Measurements from ENCODE around the gene KCNH5. TPM values are rescaled to one million over a fixed set of nuclear protein-coding genes. Genes with fewer than 3 reads are reported as not detected.

The KCNH5 gene
- total RNA-seq, 2 donors from 2014 or later = not detected

DNA sequence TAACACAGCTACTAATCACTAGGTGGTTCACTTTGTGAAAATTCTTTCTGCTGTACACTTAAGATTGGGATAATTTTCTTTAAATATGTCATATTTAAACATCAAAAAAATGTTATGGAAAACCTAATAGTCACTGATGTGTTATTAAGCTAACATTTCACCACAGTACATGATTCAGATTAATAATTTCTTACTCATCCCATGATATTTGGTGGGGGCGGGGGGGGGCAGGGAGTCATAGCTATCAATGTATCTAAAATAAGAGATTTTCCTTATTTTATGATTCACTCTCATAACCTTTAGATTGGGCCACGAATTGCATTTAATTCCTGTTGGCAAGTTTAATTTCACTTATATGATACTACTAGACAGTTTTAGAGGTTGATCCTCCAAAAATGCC, 88.8 kb downstream of the KCNH5 start:
- H3K27ac Mint-ChIP-seq = no peak overlapping the region
- no peak overlapping the region for H3K4me3 Mint-ChIP-seq
- H3K27me3 Mint-ChIP-seq = no peaks in the 10 kb centered on the region
- DNase-seq = no peak
- H3K4me1 Mint-ChIP-seq = no peaks in the 10 kb centered on the region
- no peaks in the 10 kb centered on the region for H3K36me3 Mint-ChIP-seq (ENCODE audit: low read depth)
- ATAC-seq = no peak
- no peaks in the 10 kb centered on the region for H3K9me3 ChIP-seq (ENCODE audit: control insufficient read depth, low read length, poor library complexity, severe bottlenecking)

DNA sequence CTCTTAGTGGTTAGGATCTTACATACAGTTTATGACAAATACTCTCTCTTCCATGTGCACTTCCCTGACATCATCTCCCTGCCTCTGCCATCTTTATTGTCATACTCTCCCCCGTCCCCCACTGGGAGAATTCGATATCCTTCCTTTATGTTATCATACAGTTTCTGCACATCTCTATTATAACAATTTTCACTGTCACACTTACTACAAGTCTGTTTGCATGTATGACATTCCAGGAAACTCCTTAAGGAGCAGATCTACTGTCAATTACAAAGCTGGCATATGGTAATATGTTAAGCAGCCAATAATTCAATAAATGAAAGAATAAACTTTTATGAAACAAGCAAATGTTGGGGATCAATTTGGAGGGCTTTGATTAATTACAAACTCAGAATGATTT, 91.1 kb downstream of the KCNH5 start:
- ATAC-seq (no peak), DNase-seq (no peak)
- Mint-ChIP-seq H3K4me1 (no peaks in the 10 kb centered on the region), H3K27ac (no peak overlapping the region), H3K27me3 (no peaks in the 10 kb centered on the region), H3K4me3 (no peak overlapping the region), H3K36me3 (ENCODE audit: low read depth) (no peaks in the 10 kb centered on the region)
- H3K9me3 ChIP-seq (ENCODE audit: control insufficient read depth, low read length, poor library complexity, severe bottlenecking) = no peaks in the 10 kb centered on the region

DNA sequence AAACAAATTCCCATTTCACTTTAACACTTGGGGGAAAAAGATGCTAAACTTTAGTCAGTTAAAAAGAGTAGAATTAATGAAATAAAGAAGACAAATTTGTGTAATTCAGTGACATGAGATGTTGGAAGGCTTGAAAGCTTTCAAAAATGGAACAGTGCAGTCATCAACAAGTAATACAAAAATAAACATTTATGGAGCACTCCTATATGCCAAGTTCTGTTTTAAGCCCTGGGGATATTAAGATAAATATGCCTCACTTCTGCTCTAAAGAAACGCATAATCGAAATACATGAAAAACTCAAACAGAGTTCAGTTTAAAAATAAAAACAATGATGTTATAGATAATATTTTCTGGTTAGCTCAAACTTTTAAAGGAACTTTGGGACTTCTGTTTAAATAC, 93.0 kb downstream of the KCNH5 start:
- Mint-ChIP-seq H3K27me3 (no peaks in the 10 kb centered on the region), H3K4me3 (no peak overlapping the region), H3K36me3 (ENCODE audit: low read depth) (no peaks in the 10 kb centered on the region), H3K4me1 (no peaks in the 10 kb centered on the region), H3K27ac (no peak overlapping the region)
- DNase-seq (no peak), ATAC-seq (no peak)
- H3K9me3 ChIP-seq (ENCODE audit: control insufficient read depth, low read length, poor library complexity, severe bottlenecking) = no peaks in the 10 kb centered on the region

DNA sequence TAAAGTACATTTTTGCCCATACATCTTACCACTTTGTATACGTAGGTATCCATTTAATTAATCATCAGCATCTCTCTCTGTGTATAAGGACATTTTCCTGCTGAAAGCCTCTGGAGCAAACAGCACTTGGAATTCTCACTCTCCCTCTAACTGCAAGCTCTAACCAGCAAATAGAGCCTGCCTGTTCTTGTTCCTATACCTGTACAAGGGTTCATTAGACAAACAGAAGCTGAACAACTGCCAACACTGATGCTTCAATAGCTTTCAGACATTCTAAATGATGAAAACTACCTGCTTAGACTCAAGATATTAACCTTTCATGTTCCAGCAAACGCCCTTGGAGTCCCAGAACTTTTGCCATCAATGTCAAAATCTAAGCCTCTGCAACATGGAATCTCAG, 98.0 kb downstream of the KCNH5 start:
- ATAC-seq (no peak), DNase-seq (no peak)

DNA sequence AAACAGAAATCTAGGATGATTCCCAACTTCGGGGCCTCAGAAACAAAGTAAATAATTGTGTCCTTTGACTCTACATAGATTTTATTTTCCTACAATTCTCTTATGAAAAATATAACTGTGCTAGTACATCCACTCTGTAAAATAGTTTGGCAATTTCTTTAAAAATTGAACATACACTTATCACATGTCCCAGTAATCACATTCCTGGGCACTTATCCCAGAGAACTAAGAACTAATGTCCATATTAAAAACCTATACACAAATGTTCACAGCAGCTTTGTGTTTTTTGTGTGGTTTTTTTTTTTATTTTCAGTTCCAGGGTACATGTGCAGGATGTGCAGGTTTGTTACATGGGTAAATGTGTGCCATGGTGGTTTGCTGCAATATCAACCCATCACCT, 99.0 kb downstream of the KCNH5 start:
- no peak for ATAC-seq
- H3K27me3 Mint-ChIP-seq = no peaks in the 10 kb centered on the region
- no peaks in the 10 kb centered on the region for H3K4me1 Mint-ChIP-seq

More for the DNA sequence above, 98.0 kb downstream of the KCNH5 start:
- H3K27me3 Mint-ChIP-seq = no peaks in the 10 kb centered on the region
- no peak overlapping the region for H3K4me3 Mint-ChIP-seq
- no peak overlapping the region for H3K27ac Mint-ChIP-seq
- H3K36me3 Mint-ChIP-seq (ENCODE audit: low read depth) = no peaks in the 10 kb centered on the region
- no peaks in the 10 kb centered on the region for H3K4me1 Mint-ChIP-seq
- H3K9me3 ChIP-seq (ENCODE audit: control insufficient read depth, low read length, poor library complexity, severe bottlenecking) = no peaks in the 10 kb centered on the region

GRCh38 chr14:62943202-62943601, 102.1 kb downstream of the KCNH5 start:
- no peaks in the 10 kb centered on the region for H3K36me3 Mint-ChIP-seq (ENCODE audit: low read depth)

More for the DNA sequence above, 99.0 kb downstream of the KCNH5 start:
- Mint-ChIP-seq H3K4me3 (no peak overlapping the region), H3K36me3 (ENCODE audit: low read depth) (no peaks in the 10 kb centered on the region), H3K27ac (no peak overlapping the region)
- H3K9me3 ChIP-seq (ENCODE audit: control insufficient read depth, low read length, poor library complexity, severe bottlenecking) = no peaks in the 10 kb centered on the region
- no peak for DNase-seq

DNA sequence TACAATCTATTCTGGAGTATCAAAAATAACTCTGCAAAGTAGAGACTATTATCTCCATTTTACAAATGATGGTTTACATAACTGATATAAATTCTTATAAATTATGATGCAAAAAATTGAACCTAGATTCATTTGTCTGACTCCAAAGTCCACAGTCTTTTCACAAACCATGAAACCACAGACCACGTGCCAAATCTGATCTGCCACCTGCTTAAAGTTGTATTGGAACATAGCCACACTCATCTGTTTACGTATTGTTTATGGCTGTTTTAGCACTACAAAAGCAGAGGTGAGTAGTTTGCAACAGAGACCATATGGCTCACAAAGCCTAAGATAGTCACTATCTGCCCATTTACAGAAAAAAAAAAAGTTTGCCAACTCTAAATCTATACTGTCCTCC, 105.3 kb downstream of the KCNH5 start:
- H3K27ac Mint-ChIP-seq = no peak overlapping the region
- DNase-seq = no peak
- no peaks in the 10 kb centered on the region for H3K4me1 Mint-ChIP-seq
- H3K4me3 Mint-ChIP-seq = no peak overlapping the region
- H3K9me3 ChIP-seq (ENCODE audit: control insufficient read depth, low read length, poor library complexity, severe bottlenecking) = no peaks in the 10 kb centered on the region
- H3K36me3 Mint-ChIP-seq (ENCODE audit: low read depth) = no peaks in the 10 kb centered on the region
- no peaks in the 10 kb centered on the region for H3K27me3 Mint-ChIP-seq
- no peak for ATAC-seq

More at GRCh38 chr14:62943202-62943601, 102.1 kb downstream of the KCNH5 start:
- Mint-ChIP-seq H3K27me3 (no peaks in the 10 kb centered on the region), H3K4me3 (no peak overlapping the region), H3K4me1 (no peaks in the 10 kb centered on the region), H3K27ac (no peak overlapping the region)
- no peak for ATAC-seq
- DNase-seq = no peak
- H3K9me3 ChIP-seq (ENCODE audit: control insufficient read depth, low read length, poor library complexity, severe bottlenecking) = no peaks in the 10 kb centered on the region

DNA sequence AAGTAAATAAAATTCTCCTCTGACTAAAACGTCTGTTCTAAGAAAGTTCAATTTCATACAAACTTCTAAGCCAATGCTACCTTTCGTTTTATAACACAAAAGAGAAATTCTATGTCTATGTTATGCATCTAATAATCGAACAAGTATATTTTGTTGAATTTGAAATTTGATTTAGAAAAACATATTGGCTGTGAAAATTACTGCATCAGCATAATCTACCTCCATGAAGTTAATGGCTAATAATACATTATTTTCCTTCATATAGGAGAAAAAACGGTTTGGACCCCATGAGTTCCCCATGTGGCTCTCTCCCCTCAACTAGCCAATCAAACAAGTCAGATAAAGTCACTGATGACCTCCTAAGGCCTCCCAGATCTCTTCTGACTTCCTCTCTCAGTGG, 106.5 kb downstream of the KCNH5 start:
- Mint-ChIP-seq H3K4me1 (no peaks in the 10 kb centered on the region), H3K4me3 (no peak overlapping the region), H3K27me3 (no peaks in the 10 kb centered on the region)

DNA sequence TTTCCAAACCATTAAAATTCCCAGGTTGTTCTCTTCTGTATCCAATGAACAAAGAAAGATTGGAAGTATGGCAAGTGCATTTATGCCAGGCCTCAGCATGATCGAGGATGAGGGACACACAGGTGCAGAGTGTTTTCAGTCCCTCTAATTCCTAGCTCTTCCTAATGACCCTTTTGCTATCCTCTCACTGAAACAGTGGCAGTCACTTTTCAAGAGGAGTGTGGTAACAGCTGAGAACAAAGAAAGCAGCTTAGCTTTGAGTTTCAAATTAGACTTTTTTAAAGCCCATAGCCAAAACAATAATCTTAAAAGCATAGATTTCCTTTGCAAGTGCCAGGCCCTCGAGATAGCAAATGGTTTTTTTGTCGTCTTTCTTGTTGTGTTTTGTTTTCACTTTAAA, 110.8 kb downstream of the KCNH5 start:
- no peak overlapping the region for H3K27ac Mint-ChIP-seq
- ATAC-seq = no peak
- H3K27me3 Mint-ChIP-seq = no peaks in the 10 kb centered on the region
- H3K36me3 Mint-ChIP-seq (ENCODE audit: low read depth) = no peaks in the 10 kb centered on the region
- no peak overlapping the region for H3K4me3 Mint-ChIP-seq
- H3K4me1 Mint-ChIP-seq = no peaks in the 10 kb centered on the region
- no peaks in the 10 kb centered on the region for H3K9me3 ChIP-seq (ENCODE audit: control insufficient read depth, low read length, poor library complexity, severe bottlenecking)
- no peak for DNase-seq

More for the DNA sequence above, 106.5 kb downstream of the KCNH5 start:
- Mint-ChIP-seq H3K27ac (no peak overlapping the region), H3K36me3 (ENCODE audit: low read depth) (no peaks in the 10 kb centered on the region)
- no peak for DNase-seq
- H3K9me3 ChIP-seq (ENCODE audit: control insufficient read depth, low read length, poor library complexity, severe bottlenecking) = no peaks in the 10 kb centered on the region
- ATAC-seq = no peak

- Mint-ChIP-seq H3K27me3 (no peaks in the 10 kb centered on the region), H3K4me1 (no peaks in the 10 kb centered on the region), H3K36me3 (ENCODE audit: low read depth) (no peaks in the 10 kb centered on the region), H3K4me3 (no peak overlapping the region), H3K27ac (no peak overlapping the region)
- DNase-seq (no peak), ATAC-seq (no peak)
- no peaks in the 10 kb centered on the region for H3K9me3 ChIP-seq (ENCODE audit: control insufficient read depth, low read length, poor library complexity, severe bottlenecking)
These were observed 123.8 kb downstream of the KCNH5 start for GRCh38 chr14:62921466-62921865.

DNA sequence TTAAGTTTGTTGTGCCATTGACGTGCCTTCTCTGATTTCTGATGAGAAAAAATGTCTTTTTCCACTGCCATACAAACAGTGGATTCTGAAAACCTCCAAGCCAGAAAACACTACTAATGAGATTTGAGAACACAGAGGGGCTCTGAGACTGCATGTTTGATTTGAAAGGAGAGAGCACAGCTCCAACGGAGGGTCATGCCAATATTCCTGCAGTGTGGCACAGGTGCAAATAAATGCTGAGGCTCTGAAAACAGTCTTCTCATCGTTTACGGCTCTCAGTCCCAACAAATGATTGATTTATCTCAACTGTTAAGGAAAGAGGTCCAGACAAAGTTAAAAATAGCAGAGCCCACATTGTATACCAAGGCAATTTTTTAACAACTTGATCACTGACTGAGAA, 128.7 kb downstream of the KCNH5 start:
- no peaks in the 10 kb centered on the region for H3K4me1 Mint-ChIP-seq
- DNase-seq (no peak), ATAC-seq (no peak)
- no peak overlapping the region for H3K4me3 Mint-ChIP-seq
- H3K27ac Mint-ChIP-seq = no peak overlapping the region
- no peaks in the 10 kb centered on the region for H3K9me3 ChIP-seq (ENCODE audit: control insufficient read depth, low read length, poor library complexity, severe bottlenecking)
- no peaks in the 10 kb centered on the region for H3K36me3 Mint-ChIP-seq (ENCODE audit: low read depth)
- no peaks in the 10 kb centered on the region for H3K27me3 Mint-ChIP-seq

DNA sequence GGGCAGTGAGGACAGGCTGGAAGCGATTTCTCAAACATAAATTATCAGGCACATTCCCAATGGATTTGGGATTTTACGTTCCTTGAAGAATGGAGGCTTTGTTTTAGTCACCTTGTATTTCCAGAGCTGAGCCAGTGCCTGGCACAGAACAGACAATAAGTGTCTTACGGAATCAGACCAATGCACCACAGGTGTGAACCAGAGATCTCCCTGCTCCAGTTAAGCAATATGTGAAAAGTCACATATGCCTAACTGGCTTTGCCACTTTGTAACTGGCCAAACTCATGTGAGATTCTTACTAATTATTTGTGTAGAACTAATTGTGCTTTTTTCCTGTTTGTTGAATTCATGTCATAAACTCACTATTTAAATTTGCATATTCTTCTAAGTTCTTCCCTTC, 130.4 kb downstream of the KCNH5 start:
- DNase-seq (no peak), ATAC-seq (no peak)
- H3K4me3 Mint-ChIP-seq = no peak overlapping the region
- no peaks in the 10 kb centered on the region for H3K36me3 Mint-ChIP-seq (ENCODE audit: low read depth)
- H3K27me3 Mint-ChIP-seq = no peaks in the 10 kb centered on the region
- H3K4me1 Mint-ChIP-seq = no peaks in the 10 kb centered on the region
- no peak overlapping the region for H3K27ac Mint-ChIP-seq
- H3K9me3 ChIP-seq (ENCODE audit: control insufficient read depth, low read length, poor library complexity, severe bottlenecking) = no peaks in the 10 kb centered on the region

DNA sequence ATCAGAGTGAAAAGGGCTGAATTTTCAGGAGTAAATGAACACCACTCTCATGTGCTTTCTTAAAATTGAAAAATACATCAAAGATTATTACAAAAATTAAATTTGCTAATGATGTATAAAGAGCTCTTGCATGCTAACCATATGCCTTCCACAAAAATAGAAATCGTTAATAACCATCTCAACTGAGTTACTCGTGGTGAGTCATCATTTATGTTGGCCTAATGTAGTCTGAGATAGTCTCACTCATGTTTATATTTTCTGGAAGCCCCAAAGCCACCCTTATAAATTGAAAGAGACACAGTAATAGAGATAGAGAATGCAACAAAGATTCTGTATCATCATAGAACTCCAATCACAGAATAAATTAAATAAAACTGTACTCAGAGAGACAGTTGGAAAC, 131.2 kb downstream of the KCNH5 start:
- no peaks in the 10 kb centered on the region for H3K36me3 Mint-ChIP-seq (ENCODE audit: low read depth)
- no peaks in the 10 kb centered on the region for H3K4me1 Mint-ChIP-seq
- H3K27me3 Mint-ChIP-seq = no peaks in the 10 kb centered on the region
- H3K27ac Mint-ChIP-seq = no peak overlapping the region
- no peak for DNase-seq
- ATAC-seq = no peak
- H3K4me3 Mint-ChIP-seq = no peak overlapping the region
- H3K9me3 ChIP-seq (ENCODE audit: control insufficient read depth, low read length, poor library complexity, severe bottlenecking) = no peaks in the 10 kb centered on the region

GRCh38 chr14:62908506-62908905, 136.8 kb downstream of the KCNH5 start:
- ATAC-seq (no peak), DNase-seq (no peak)
- Mint-ChIP-seq H3K36me3 (ENCODE audit: low read depth) (no peaks in the 10 kb centered on the region), H3K27me3 (no peaks in the 10 kb centered on the region), H3K4me3 (no peak overlapping the region), H3K4me1 (no peaks in the 10 kb centered on the region), H3K27ac (no peak overlapping the region)
- no peaks in the 10 kb centered on the region for H3K9me3 ChIP-seq (ENCODE audit: control insufficient read depth, low read length, poor library complexity, severe bottlenecking)

GRCh38 chr14:62905566-62905965, 139.7 kb downstream of the KCNH5 start:
- H3K36me3 Mint-ChIP-seq (ENCODE audit: low read depth) = no peaks in the 10 kb centered on the region
- H3K27ac Mint-ChIP-seq = no peak overlapping the region
- ATAC-seq (no peak), DNase-seq (no peak)
- no peaks in the 10 kb centered on the region for H3K4me1 Mint-ChIP-seq
- no peaks in the 10 kb centered on the region for H3K9me3 ChIP-seq (ENCODE audit: control insufficient read depth, low read length, poor library complexity, severe bottlenecking)
- no peak overlapping the region for H3K4me3 Mint-ChIP-seq
- no peaks in the 10 kb centered on the region for H3K27me3 Mint-ChIP-seq

Data from T-helper 17 cell (primary cell).